ENCODE data around the gene PPP2R5D. TPM values are rescaled to one million over a fixed set of nuclear protein-coding genes. Genes with fewer than 3 reads are reported as not detected.

Gene PPP2R5D
- 10 to 100 TPM; 35.1 to 51.9 (median 41.6) TPM for total RNA-seq

GRCh38 chr6:42984001-42984923 lies at the start of gene PPP2R5D:
Gene PPP2R5D, plus strand, starts transcription at chr6:42984570. Its CDS starts 108 bp downstream, at chr6:42984678.
- peak within 1 kb of the TSS; percentile 75 for H3K4me3 ChIP-seq
- WGBS: under 1% methylated on average over 52 of the region's 59 CpGs
- TF ChIP-seq POLR2A (IDR thresholded peaks at IDR 0.05) (peak in 1 of 2 donors; percentile 70), EP300 (IDR thresholded peaks at IDR 0.05) (no peak), POLR2AphosphoS5 (IDR thresholded peaks at IDR 0.05) (peak in 2 of 3 donors; percentile 17 to 36), CTCF (IDR thresholded peaks at IDR 0.05) (no peak)
- H3K27ac ChIP-seq: peak within 1 kb of the TSS; percentile 83
- no peaks in the 10 kb centered on the region for H3K9me3 ChIP-seq
- DNase-seq (ENCODE audit: low spot score in 2 of 2): peak; percentile 99
- no peaks in the 10 kb centered on the region for H3K27me3 ChIP-seq
- H3K36me3 ChIP-seq: peaks cover 4% of the 10 kb centered on the region
- H3K4me1 ChIP-seq: peaks cover 59% of the 10 kb centered on the region

GRCh38 chr6:42935322-42935721 lies 49.0 kb upstream of the PPP2R5D start:
- peaks cover 60% of the 10 kb centered on the region for H3K36me3 ChIP-seq
- H3K27me3 ChIP-seq: no peaks in the 10 kb centered on the region
- no peak for TF ChIP-seq CTCF (IDR thresholded peaks at IDR 0.05)
- TF ChIP-seq EP300 (IDR thresholded peaks at IDR 0.05): no peak
- TF ChIP-seq POLR2AphosphoS5 (IDR thresholded peaks at IDR 0.05): no peak
- no peak for TF ChIP-seq POLR2A (IDR thresholded peaks at IDR 0.05)
- WGBS: 79% methylated on average over 4 of the region's 7 CpGs
- no peak overlapping the region for H3K27ac ChIP-seq
- no peak overlapping the region for H3K4me3 ChIP-seq
- no peak for DNase-seq (ENCODE audit: low spot score in 2 of 2)
- H3K9me3 ChIP-seq: no peaks in the 10 kb centered on the region
- H3K4me1 ChIP-seq: peaks cover 31% of the 10 kb centered on the region

GRCh38 chr6:42936398-42936797 lies 48.0 kb upstream of the PPP2R5D start:
- no peak for TF ChIP-seq POLR2A (IDR thresholded peaks at IDR 0.05)
- no peak for TF ChIP-seq EP300 (IDR thresholded peaks at IDR 0.05)
- no peak for TF ChIP-seq CTCF (IDR thresholded peaks at IDR 0.05)
- TF ChIP-seq POLR2AphosphoS5 (IDR thresholded peaks at IDR 0.05): no peak
- no peaks in the 10 kb centered on the region for H3K9me3 ChIP-seq
- no peaks in the 10 kb centered on the region for H3K27me3 ChIP-seq
- DNase-seq (ENCODE audit: low spot score in 2 of 2): no peak
- H3K4me1 ChIP-seq: peaks cover 20% of the 10 kb centered on the region
- peaks cover 65% of the 10 kb centered on the region for H3K36me3 ChIP-seq
- H3K27ac ChIP-seq: no peak overlapping the region
- H3K4me3 ChIP-seq: no peak overlapping the region
- 95% methylated on average over 11 of the region's 11 CpGs for WGBS

- Histone ChIP-seq H3K4me3 (no peak overlapping the region), H3K27ac (no peak overlapping the region), H3K27me3 (no peaks in the 10 kb centered on the region), H3K9me3 (no peaks in the 10 kb centered on the region), H3K36me3 (peaks cover 72% of the 10 kb centered on the region), H3K4me1 (peaks cover 13% of the 10 kb centered on the region)
- no peak for TF ChIP-seq EP300 (IDR thresholded peaks at IDR 0.05)
- TF ChIP-seq CTCF (IDR thresholded peaks at IDR 0.05): no peak
- no peak for TF ChIP-seq POLR2A (IDR thresholded peaks at IDR 0.05)
- TF ChIP-seq POLR2AphosphoS5 (IDR thresholded peaks at IDR 0.05): no peak
- no peak for DNase-seq (ENCODE audit: low spot score in 2 of 2)
- 91% methylated on average over 11 of the region's 13 CpGs for WGBS
These were observed 46.6 kb upstream of the PPP2R5D start for GRCh38 chr6:42937548-42938427.
